H9 (cell line): ENCODE measurements around the gene RIBC2. TPM values are rescaled to one million over a fixed set of nuclear protein-coding genes. Genes with fewer than 3 reads are reported as not detected.

Experiments used
- DNase-seq: peaks from one replicate; pipeline ENCODE4 v3.0.0-alpha.2; 2017
- H2AFZ ChIP-seq: one replicate; pipeline ENCODE4 v1.6.1; 2013; ENCODE audit warnings: mild to moderate bottlenecking, low read length, control low read depth, moderate library complexity
- H2AK5ac ChIP-seq: 2 replicates; pipeline ENCODE4 v1.6.1; 2013; ENCODE audit warnings: low read length, control low read depth, mixed read lengths; ENCODE audit not compliant: insufficient read length
- H2BK120ac ChIP-seq: one replicate; pipeline ENCODE4 v1.6.1; 2013; ENCODE audit warnings: low read depth, mild to moderate bottlenecking, low read length, control low read depth, inconsistent platforms; ENCODE audit not compliant: poor library complexity, severe bottlenecking
- H2BK12ac ChIP-seq: 2 replicates; pipeline ENCODE4 v1.6.1; 2013; ENCODE audit warnings: low read length, control low read depth, mixed read lengths, low read depth; ENCODE audit not compliant: insufficient read length
- H2BK15ac ChIP-seq: 2 replicates; pipeline ENCODE4 v1.6.1; 2013; ENCODE audit warnings: low read depth, low read length, control low read depth
- H2BK20ac ChIP-seq: one replicate; pipeline ENCODE4 v1.6.1; 2013; ENCODE audit warnings: low read depth, mild to moderate bottlenecking, low read length, control low read depth, inconsistent platforms; ENCODE audit not compliant: poor library complexity, severe bottlenecking
- H2BK5ac ChIP-seq: 2 replicates; pipeline ENCODE4 v1.6.1; 2013; ENCODE audit warnings: low read length, control low read depth, mixed read lengths; ENCODE audit not compliant: insufficient read length
- H3K14ac ChIP-seq: 2 replicates; pipeline ENCODE4 v1.6.1; 2013; ENCODE audit warnings: low read length, control low read depth; ENCODE audit not compliant: insufficient read depth
- H3K18ac ChIP-seq: 2 replicates; pipeline ENCODE4 v1.6.1; 2013; ENCODE audit warnings: low read depth, mild to moderate bottlenecking, mixed read lengths, low read length, control low read depth; ENCODE audit not compliant: insufficient read length
- H3K23ac ChIP-seq: 2 replicates; pipeline ENCODE4 v1.6.1; 2013; ENCODE audit warnings: low read length, control low read depth, mixed read lengths, low read depth; ENCODE audit not compliant: insufficient read length
- H3K23me2 ChIP-seq: 2 replicates; pipeline ENCODE4 v1.6.1; 2013; ENCODE audit warnings: low read depth, mild to moderate bottlenecking, mixed read lengths, low read length, control low read depth; ENCODE audit not compliant: insufficient read length, poor library complexity, severe bottlenecking
- H3K27ac ChIP-seq: 2 replicates; pipeline ENCODE4 v1.5.1; 2013; ENCODE audit warnings: low read length, control low read depth, mixed read lengths, low read depth; ENCODE audit not compliant: insufficient read length
- H3K27me3 ChIP-seq: 2 replicates; pipeline ENCODE4 v1.6.1; 2013; ENCODE audit warnings: low read length, control low read depth, inconsistent platforms; ENCODE audit not compliant: insufficient read depth
- H3K4ac ChIP-seq: 2 replicates; pipeline ENCODE4 v1.6.1; 2013; ENCODE audit warnings: low read depth, mild to moderate bottlenecking, control low read depth, inconsistent platforms, low read length, moderate library complexity
- H3K4me1 ChIP-seq: 2 replicates; pipeline ENCODE4 v1.6.1; 2013; ENCODE audit warnings: low read length, control low read depth, inconsistent platforms; ENCODE audit not compliant: insufficient read depth
- H3K4me2 ChIP-seq: 2 replicates; pipeline ENCODE4 v1.6.1; 2013; ENCODE audit warnings: low read length, control low read depth, mixed read lengths; ENCODE audit not compliant: insufficient read length, insufficient read depth
- H3K56ac ChIP-seq: 2 replicates; pipeline ENCODE4 v1.6.1; 2013; ENCODE audit warnings: low read depth, mild to moderate bottlenecking, mixed read lengths, low read length, control low read depth; ENCODE audit not compliant: insufficient read length
- H3K79me1 ChIP-seq: 2 replicates; pipeline ENCODE4 v1.6.1; 2013; ENCODE audit warnings: low read depth, mild to moderate bottlenecking, moderate library complexity, low read length, control low read depth, inconsistent platforms; ENCODE audit not compliant: insufficient read depth, poor library complexity, severe bottlenecking
- H3K79me2 ChIP-seq: 2 replicates; pipeline ENCODE4 v1.6.1; 2013; ENCODE audit warnings: low read length, control low read depth, inconsistent platforms; ENCODE audit not compliant: insufficient read depth
- H3K9ac ChIP-seq: 2 replicates; pipeline ENCODE4 v1.6.1; 2013; ENCODE audit warnings: low read length, control low read depth, mixed read lengths; ENCODE audit not compliant: insufficient read length; ENCODE audit errors: extremely low read depth
- H3K9me3 ChIP-seq: one replicate; pipeline ENCODE4 v1.6.1; 2013; ENCODE audit warnings: low read depth, low read length, inconsistent platforms; ENCODE audit not compliant: control insufficient read depth
- H3T11ph ChIP-seq: one replicate; pipeline ENCODE4 v1.6.1; 2013; ENCODE audit warnings: mild to moderate bottlenecking, low read length, control low read depth, inconsistent platforms
- H4K20me1 ChIP-seq: one replicate; pipeline ENCODE4 v1.6.1; 2013; ENCODE audit not compliant: control insufficient read depth, insufficient read length, insufficient read depth
- H4K5ac ChIP-seq: 2 replicates; pipeline ENCODE4 v1.6.1; 2013; ENCODE audit warnings: low read depth, mild to moderate bottlenecking, mixed read lengths, low read length, control low read depth; ENCODE audit not compliant: insufficient read length
- H4K8ac ChIP-seq: replicated peaks from 2 replicates; pipeline ENCODE4 v1.6.1; 2013; ENCODE audit warnings: low read length, control low read depth, mixed read lengths, low read depth; ENCODE audit not compliant: insufficient read length
- H4K91ac ChIP-seq: 2 replicates; pipeline ENCODE4 v1.6.1; 2013; ENCODE audit warnings: low read depth, mild to moderate bottlenecking, moderate library complexity, mixed read lengths, low read length, control low read depth; ENCODE audit not compliant: insufficient read length
- H3K27ac Mint-ChIP-seq, 3 experiments: 2 replicates in 2 of 3; 3 replicates in 1 of 3; pipeline ENCODE4 v1.8.0; 2020 to 2021; ENCODE audit warnings: mixed read lengths in 3 of 3, mild to moderate bottlenecking in 1 of 3, moderate library complexity in 1 of 3
- H3K27me3 Mint-ChIP-seq: 2 replicates; pipeline ENCODE4 v1.8.0; 2021; ENCODE audit warnings: low read depth, mild to moderate bottlenecking, moderate library complexity, mixed read lengths
- H3K36me3 Mint-ChIP-seq, 3 experiments: 2 replicates in 2 of 3; 3 replicates in 1 of 3; pipeline ENCODE4 v1.8.0; 2020 to 2021; ENCODE audit warnings: low read depth in 3 of 3, mixed read lengths in 3 of 3; ENCODE audit not compliant: insufficient read depth in 1 of 3
- H3K4me1 Mint-ChIP-seq, 2 experiments: 2 replicates each; pipeline ENCODE4 v1.8.0; 2020; ENCODE audit warnings: mixed read lengths in 2 of 2
- H3K4me3 Mint-ChIP-seq, 2 experiments: 2 replicates in 1 of 2; 3 replicates in 1 of 2; pipeline ENCODE4 v1.8.0; 2020 to 2021; ENCODE audit warnings: mild to moderate bottlenecking in 2 of 2, mixed read lengths in 2 of 2, moderate library complexity in 1 of 2
- H3K9me3 Mint-ChIP-seq, 2 experiments: 2 replicates in 1 of 2; 3 replicates in 1 of 2; pipeline ENCODE4 v1.8.0; 2020; ENCODE audit warnings: mild to moderate bottlenecking in 2 of 2, mixed read lengths in 2 of 2, moderate library complexity in 1 of 2
- CTCF ChIP-seq: fragments of 200-600 bp; sonication (generic); conservative IDR thresholded peaks from 3 replicates; pipeline ENCODE4 v1.8.0; 2021; ENCODE audit warnings: antibody characterized with exemption, mild to moderate bottlenecking
- WGBS: extraction: QIAGEN DNeasy Blood & Tissue Kit; methylation state at CpG from one replicate; pipeline ENCODE4 v1.1.7; 2013; ENCODE audit warnings: missing lambda C conversion rate, low lambda C conversion rate, mixed read lengths; ENCODE audit not compliant: insufficient read length; ENCODE audit errors: extremely low coverage; 5-methylcytosine and 5-hydroxymethylcytosine counted together
- total RNA-seq: library from RNA; stranded (reverse); gene quantifications from 2 replicates; pipeline ENCODE4 v1.2.1, GENCODE V29; 2021

Gene RIBC2
- total RNA-seq, 1 experiment from 2014 or later: 4.1 TPM

DNA sequence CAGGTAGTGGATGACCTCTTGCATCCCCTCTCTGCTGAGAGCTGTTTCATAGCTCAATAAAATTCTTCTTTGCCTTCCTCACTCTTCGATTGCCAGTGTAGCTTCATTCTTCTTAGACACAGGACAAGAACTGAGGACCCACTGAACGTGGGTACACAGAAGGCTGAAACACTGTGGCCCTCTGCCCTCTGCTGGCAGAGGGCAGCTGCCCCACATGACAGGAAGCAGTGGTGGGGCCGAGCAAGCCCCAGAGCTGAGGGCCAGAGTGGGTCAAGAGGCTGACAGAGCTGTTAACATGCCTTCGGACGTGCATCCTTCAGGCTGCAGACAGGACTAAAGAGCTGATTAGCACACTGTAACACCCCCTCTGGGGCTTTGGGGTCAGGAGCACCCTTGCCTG, 15.7 kb upstream of the RIBC2 start:
- H2AK5ac ChIP-seq: no peak overlapping the region

More for the DNA sequence above, 15.7 kb upstream of the RIBC2 start:
- Histone ChIP-seq H4K20me1 (no peaks in the 10 kb centered on the region), H3K9ac (no peak overlapping the region), H3K4me1 (no peaks in the 10 kb centered on the region), H3K79me2 (no peaks in the 10 kb centered on the region), H4K8ac (no peak overlapping the region), H3K23ac (no peak overlapping the region), H2BK120ac (no peak overlapping the region), H3K23me2 (no peaks in the 10 kb centered on the region), H2BK15ac (no peak overlapping the region), H2BK5ac (no peak overlapping the region), H3K9me3 (no peaks in the 10 kb centered on the region), H3K14ac (no peak overlapping the region; the same call in 1 of the 2 replicates), H2BK12ac (no peak overlapping the region), H3K27ac (no peak overlapping the region), H4K5ac (no peak overlapping the region), H3K56ac (no peak overlapping the region), H3K4ac (no peak overlapping the region), H4K91ac (no peak overlapping the region), H3K79me1 (no peaks in the 10 kb centered on the region), H3K4me2 (no peak overlapping the region), H3T11ph (no peak overlapping the region), H2BK20ac (no peak overlapping the region), H3K27me3 (no peaks in the 10 kb centered on the region), H2AFZ (no peak overlapping the region), H3K18ac (no peak overlapping the region)
- H3K4me3 Mint-ChIP-seq: no peak overlapping the region
- no peaks in the 10 kb centered on the region for H3K36me3 Mint-ChIP-seq
- DNase-seq: peak; percentile 54
- no peak overlapping the region for H3K27ac Mint-ChIP-seq
- peaks cover 2 to 10% of the 10 kb centered on the region in 2 experiments for H3K4me1 Mint-ChIP-seq
- no CpG with 5 or more reads among the region's 5 CpGs for WGBS
- no peaks in the 10 kb centered on the region for H3K9me3 Mint-ChIP-seq
- H3K27me3 Mint-ChIP-seq: no peaks in the 10 kb centered on the region; the same call in none of the 2 replicates
- peak; percentile 53 for TF ChIP-seq CTCF
